GM18505 (cell line): ENCODE data around the gene IMPDH2.

Experiments used
- ATAC-seq: cut with Tn5 transposase; IDR thresholded peaks from one replicate; pipeline ENCODE4 v1.9.1; 2021; ENCODE audit not compliant: unreplicated experiment
- POLR2A ChIP-seq: IDR thresholded peaks from 4 replicates; pipeline ENCODE4 v1.6.1; 2011; ENCODE audit warnings: borderline replicate concordance; ENCODE audit not compliant: insufficient read depth, insufficient read length; ENCODE audit errors: extremely low read depth

IMPDH2 gene

DNA sequence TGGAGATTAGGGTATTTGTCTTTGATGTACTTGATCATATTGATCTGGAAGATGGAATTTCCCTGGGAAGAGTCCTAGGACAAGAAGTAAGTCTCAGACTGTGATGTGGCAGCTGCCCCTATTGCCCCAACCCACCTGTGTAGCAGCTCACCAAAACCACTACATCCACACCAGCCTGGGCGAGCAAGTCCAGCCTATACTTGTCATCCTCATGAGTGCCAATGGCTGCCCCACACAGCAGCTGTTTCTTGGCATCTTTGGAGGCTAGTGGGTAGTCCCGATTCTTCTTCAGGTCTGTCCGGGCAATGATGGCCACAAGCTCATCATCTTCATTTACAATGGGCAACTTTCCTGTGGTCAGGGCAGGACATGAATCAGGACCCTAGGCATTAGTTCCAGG lies 2.7 kb downstream of the IMPDH2 start:
- no peak for ATAC-seq
- peak; percentile 38 for TF ChIP-seq POLR2A

DNA sequence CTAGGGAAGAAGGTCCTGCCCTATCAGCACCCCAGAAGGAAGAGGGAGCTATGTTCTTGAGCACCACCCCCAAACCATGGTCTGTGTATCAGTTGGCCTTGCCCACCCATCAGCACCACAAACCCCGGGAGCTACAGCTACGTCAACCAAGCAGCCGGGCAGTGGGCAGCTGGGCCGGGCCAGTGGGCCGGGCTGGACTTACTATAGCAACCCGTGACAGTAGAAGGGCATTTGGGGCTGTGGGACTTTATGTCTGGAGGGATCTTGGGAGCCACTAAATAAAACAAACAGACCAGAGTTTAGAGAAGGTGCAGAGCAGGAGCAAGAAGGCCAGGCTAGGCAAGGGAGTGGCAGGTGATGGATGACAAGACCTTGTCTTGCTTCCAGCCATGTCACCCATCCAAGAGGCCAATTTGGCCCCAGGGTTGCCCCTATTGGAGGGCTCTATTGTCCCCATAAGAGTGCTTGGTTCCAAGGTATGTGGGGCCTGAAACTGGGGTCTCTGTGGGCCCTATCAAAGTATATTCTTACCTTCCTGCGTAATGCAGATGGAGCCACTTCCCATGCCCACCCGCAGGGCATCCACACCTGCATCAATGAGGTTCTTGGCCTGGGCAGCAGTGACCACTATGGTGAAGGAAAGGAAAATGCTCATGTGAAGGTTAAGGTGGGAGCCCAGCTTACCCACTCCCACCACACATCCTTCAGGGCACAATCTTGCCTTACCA lies 3.2 kb downstream of the IMPDH2 start:
- no peak for ATAC-seq
- TF ChIP-seq POLR2A, result no peak

DNA sequence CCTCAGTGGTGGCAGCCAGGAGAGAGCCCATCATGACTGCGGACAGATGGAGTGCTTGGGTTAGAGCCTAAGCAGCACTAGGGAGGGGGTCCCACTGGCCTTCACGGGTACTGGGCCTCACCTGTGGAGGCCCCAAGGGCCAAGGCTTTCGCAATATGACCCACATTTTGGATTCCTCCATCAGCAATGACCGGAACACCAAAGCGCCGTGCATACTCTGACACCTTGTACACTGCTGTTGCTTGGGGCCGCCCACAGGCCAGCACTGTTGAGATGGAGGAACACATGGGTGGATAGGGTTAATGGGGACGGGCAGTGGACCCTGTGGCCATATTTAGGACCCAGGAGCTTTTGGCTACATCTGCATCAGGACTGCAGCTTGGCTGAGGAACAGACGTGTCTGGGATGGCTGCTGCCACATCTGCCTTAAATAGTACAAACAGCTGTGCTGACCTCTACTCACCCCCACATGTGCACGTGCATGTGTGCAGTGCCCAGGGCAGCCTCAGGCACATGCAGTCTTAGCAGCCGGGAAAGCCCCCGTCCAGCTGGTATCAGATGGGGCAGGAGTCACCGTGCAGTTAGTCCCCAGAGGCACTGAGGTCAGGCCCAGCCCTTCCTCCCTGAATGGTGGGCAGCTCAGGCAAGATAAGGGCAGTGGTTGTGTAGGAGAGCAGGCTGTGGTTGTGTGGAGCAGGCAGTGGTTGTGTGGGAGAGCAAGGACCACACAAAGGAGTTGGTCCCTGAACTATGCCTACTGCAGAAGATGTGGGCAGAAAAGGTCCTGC lies 4.0 kb downstream of the IMPDH2 start:
- no peak for ATAC-seq
- peak; percentile 42 for TF ChIP-seq POLR2A

DNA sequence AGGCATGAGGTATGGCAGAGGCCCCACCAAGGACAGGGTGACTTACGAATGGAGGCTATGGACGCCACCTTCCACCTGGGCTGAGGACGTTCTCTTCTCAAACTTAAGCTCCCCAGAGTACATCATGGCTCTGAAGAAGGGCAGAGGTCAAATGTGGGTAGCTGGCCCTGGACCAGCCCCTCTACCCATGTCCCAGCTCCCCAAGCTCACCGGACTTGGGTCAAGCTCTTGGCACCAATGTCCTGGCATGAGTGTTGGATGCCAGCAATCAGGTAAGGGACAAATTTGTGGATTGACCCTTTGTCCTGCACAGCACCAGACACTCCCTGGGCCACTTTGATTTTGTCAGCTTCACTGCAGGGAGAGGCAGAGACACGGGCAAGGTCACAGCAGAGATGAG lies 4.7 kb downstream of the IMPDH2 start:
- TF ChIP-seq POLR2A, result no peak
- ATAC-seq, result no peak

DNA sequence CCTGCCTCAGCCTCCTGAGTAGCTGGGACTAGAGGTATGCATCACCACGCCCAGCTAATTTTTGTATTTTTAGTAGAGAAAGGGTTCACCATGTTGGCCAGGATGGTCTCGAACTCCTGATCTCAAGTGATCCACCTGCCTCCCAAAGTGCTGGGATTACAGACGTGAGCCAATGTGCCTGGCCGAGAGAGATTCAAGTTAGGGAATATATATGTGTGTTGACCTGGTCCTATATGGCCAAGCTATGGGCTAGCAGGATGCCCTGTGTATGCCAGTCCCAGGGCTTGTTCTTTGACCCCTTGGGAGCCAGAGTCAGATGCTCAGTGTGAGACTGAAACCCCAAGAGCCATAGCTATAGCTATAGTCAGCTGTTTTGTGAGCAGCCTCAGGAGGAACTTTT lies 5.4 kb downstream of the IMPDH2 start:
- no peak for ATAC-seq
- TF ChIP-seq POLR2A, result no peak

DNA sequence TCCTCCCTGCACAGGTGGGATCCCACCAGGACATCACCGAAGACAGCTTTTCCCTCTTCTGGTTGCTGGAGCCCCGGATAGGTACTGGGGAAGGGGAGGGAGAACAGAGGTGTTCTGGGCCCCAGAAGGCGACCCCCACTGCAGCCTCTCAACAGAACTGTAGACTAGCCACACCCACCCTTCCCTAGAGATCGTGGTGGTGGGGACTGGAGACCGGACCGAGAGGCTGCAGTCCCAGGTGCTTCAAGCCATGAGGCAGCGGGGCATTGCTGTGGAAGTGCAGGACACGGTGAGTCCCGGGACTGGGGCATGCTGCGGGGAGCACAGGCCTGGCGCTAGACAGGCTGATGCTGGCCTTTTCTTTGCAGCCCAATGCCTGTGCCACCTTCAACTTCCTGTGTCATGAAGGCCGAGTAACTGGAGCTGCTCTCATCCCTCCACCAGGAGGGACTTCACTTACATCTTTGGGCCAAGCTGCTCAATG lies 6.5 kb downstream of the IMPDH2 start:
- peak; percentile 33 for TF ChIP-seq POLR2A

DNA sequence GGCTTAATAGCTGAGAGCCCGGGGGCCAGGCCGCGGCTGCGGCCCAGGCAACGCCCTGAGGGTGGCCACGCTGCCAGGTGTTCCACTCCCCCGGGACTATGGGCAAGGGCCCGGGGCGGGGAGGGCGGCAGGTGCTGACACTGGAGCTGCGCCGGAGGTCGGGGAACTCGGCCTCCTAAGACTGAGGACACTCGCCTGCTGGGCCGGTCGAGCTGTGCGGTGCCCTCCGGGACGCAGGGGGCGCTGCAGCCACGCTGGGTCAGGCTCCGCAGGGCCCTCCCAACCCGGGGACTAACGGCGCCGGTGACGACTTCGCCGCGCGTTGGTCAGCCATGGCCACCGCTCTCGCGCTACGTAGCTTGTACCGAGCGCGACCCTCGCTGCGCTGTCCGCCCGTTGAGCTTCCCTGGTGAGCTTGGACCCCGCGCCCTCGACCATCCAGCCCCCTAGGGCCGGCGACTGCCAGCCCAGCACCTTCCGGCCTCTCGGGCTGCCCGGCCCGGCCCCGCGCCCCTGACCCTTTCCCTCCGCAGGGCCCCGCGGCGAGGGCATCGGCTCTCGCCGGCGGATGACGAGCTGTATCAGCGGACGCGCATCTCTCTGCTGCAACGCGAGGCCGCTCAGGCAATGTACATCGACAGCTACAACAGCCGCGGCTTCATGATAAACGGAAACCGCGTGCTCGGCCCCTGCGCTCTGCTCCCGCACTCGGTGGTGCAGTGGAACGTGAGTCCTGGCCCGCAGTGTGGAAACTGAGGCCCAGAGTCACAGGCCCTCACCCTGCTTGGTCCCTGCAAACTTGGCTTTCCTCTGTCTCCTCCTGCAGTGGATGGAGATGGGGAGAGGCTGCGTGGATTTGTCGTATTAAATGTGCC lies 7.1 kb downstream of the IMPDH2 start, which contains the start of gene NDUFAF3:
TSS of gene NDUFAF3 (plus strand) at position 309 of the 875 bp plus-strand sequence. CDS start at position 333, 24 bp downstream.
- peak; percentile 52 for ATAC-seq
- TF ChIP-seq POLR2A, result peak; percentile 89

More for the DNA sequence above, 6.5 kb downstream of the IMPDH2 start:
- ATAC-seq, result no peak

DNA sequence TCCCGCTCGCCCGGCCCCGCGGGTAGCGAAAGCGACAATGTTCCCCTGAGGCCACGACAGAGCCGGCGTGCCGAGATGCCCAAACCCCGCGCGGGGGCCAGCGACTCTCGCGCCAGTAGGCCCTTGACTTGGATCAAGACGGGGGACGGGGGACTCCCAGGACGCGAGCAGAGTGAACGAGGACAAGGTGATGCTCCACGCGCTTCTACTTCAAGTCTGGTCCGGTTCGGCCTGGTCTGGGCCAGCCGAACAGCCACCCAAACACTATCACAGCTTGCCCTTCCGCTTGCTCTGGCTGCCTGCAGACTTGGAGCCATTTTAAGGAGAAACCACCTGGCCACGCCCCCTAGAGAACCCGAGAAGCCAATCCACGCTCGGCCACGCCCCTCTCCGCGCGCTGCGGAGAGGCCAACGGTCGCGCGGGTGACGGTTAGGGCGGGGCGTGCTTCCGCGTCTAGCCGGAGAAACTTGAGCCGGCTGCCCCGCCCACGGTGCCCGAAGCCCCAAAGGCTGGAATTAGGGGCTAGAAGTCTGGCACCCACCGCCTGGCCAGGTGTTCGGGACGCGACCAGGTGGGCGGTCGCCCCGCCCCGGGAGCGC lies 7.9 kb downstream of the IMPDH2 start:
- peak; percentile 51 for ATAC-seq
- peak; percentile 100 for TF ChIP-seq POLR2A

DNA sequence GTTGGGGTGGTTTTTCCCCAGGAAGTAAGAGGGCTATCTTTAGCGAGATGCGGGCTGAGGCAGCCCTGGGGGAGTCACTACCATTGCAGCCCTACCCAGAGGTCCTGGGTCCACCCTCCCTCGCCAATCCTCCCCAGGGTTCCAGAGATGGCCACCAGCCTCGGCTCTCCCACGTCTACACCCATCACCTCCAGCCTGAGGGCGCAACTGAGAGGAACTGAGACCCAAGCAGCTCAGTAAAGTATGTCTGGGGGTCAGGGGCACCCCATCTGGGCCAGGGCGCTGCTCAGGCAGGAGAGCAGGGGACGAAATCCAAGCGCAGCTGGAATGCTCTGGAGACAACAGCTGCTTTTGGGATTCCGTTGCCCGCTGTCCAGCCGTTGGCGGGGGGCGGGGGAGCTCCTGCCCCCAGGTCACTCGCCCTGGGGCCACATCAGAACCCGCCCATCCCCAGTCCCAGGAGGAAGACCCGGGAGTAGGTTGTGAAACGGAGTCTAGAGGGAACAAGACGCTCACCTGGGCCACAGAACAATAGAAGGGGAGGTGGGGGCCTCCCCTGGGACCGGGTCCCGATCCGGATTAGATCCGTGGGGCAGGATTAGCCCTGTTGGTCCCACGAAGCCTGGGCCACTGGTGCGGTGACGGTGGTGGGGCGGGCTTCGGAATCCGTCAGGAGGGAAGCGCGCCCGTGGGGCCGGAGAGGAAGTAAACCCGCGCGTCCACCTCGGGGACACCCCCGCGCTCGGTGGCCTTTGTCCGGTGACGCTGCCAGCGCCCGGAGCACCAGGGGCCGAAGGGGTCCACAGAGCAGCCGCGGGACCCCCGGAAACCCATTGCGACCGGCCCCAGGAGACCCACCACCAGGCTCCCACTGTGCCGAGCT lies 8.6 kb downstream of the IMPDH2 start:
- peak; percentile 51 for TF ChIP-seq POLR2A
- ATAC-seq, result peak; percentile 3

DNA sequence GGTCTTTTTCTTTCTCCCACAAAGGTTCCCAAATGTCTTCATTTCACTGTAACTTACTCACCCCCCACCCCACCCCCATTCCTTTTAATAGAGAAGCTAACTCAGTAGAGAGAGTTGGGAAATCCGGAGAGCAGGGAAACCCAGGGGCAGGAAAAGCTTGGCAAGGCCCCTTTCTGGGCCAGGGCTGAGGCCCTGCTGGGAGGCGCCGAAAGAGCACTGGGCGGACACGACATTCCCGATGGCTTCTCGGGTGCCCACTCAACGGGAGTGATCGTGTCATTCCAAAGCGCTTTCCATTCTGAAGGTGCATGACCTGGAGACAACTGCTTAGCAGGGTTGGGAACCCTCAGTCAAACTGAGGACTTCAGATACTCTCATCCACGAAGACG lies 9.3 kb downstream of the IMPDH2 start:
- ATAC-seq, result no peak
- no peak for TF ChIP-seq POLR2A

DNA sequence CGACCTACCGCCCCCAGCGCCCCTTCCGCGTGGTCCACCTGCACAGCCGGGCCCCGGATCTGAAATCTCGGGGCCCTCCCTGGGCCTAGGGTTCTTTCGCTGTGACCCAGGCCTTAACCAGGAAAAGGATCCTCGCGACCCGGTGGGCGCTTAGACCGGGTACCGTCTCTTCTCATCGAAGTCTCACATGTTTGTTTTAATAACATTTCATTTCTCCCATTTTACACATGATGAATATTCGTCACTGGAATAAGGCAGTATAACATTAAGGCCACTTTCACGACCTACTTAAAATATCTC lies 10.5 kb downstream of the IMPDH2 start:
- TF ChIP-seq POLR2A, result no peak
- no peak for ATAC-seq
